Retinal pigment epithelial cell (primary cell): Measurements from ENCODE around the gene HP1BP3.

Experiments used
- DNase-seq: peaks from one replicate; pipeline ENCODE4 v3.0.0-alpha.2; 2010; ENCODE audit warnings: low read depth
- H3K4me3 ChIP-seq: 2 replicates; pipeline ENCODE4 v1.5.1; 2011; ENCODE audit warnings: mild to moderate bottlenecking, low read length, control low read depth, moderate library complexity
- CTCF ChIP-seq: conservative IDR thresholded peaks from 2 replicates; pipeline ENCODE4 v1.5.1; 2011; ENCODE audit warnings: low read depth, low read length, control low read depth, inconsistent platforms

Gene HP1BP3

GRCh38 chr1:20699558-20699957 is 87.5 kb downstream of the HP1BP3 start:
- no peak overlapping the region for H3K4me3 ChIP-seq
- no peak for TF ChIP-seq CTCF
- no peak for DNase-seq

GRCh38 chr1:20698195-20698910 is 88.8 kb downstream of the HP1BP3 start:
- no peak for DNase-seq
- no peak for TF ChIP-seq CTCF
- H3K4me3 ChIP-seq = no peak overlapping the region

- H3K4me3 ChIP-seq = no peak overlapping the region
Observed at GRCh38 chr1:20697563-20697962, 89.5 kb downstream of the HP1BP3 start.

GRCh38 chr1:20696397-20697333 is 90.4 kb downstream of the HP1BP3 start:
- TF ChIP-seq CTCF = peak; percentile 79
- DNase-seq = peak; percentile 63

More at GRCh38 chr1:20697563-20697962, 89.5 kb downstream of the HP1BP3 start:
- no peak for DNase-seq
- no peak for TF ChIP-seq CTCF

GRCh38 chr1:20695515-20695914 is 91.6 kb downstream of the HP1BP3 start:
- no peak overlapping the region for H3K4me3 ChIP-seq
- TF ChIP-seq CTCF = no peak
- DNase-seq = no peak

More at GRCh38 chr1:20696397-20697333, 90.4 kb downstream of the HP1BP3 start:
- H3K4me3 ChIP-seq = peak overlapping the region; percentile 63

- H3K4me3 ChIP-seq = no peak overlapping the region
- no peak for TF ChIP-seq CTCF
- DNase-seq = no peak
Observed at GRCh38 chr1:20693623-20694022, 93.5 kb downstream of the HP1BP3 start.
